Embryonic facial prominence (tissue), 1 donor: ENCODE measurements around the gene CASKIN2.

Experiments used
- DNase-seq: peaks from one replicate; pipeline ENCODE4 v3.0.0-alpha.2; 2016; ENCODE audit errors: extremely low spot score

The CASKIN2 gene, protein sequence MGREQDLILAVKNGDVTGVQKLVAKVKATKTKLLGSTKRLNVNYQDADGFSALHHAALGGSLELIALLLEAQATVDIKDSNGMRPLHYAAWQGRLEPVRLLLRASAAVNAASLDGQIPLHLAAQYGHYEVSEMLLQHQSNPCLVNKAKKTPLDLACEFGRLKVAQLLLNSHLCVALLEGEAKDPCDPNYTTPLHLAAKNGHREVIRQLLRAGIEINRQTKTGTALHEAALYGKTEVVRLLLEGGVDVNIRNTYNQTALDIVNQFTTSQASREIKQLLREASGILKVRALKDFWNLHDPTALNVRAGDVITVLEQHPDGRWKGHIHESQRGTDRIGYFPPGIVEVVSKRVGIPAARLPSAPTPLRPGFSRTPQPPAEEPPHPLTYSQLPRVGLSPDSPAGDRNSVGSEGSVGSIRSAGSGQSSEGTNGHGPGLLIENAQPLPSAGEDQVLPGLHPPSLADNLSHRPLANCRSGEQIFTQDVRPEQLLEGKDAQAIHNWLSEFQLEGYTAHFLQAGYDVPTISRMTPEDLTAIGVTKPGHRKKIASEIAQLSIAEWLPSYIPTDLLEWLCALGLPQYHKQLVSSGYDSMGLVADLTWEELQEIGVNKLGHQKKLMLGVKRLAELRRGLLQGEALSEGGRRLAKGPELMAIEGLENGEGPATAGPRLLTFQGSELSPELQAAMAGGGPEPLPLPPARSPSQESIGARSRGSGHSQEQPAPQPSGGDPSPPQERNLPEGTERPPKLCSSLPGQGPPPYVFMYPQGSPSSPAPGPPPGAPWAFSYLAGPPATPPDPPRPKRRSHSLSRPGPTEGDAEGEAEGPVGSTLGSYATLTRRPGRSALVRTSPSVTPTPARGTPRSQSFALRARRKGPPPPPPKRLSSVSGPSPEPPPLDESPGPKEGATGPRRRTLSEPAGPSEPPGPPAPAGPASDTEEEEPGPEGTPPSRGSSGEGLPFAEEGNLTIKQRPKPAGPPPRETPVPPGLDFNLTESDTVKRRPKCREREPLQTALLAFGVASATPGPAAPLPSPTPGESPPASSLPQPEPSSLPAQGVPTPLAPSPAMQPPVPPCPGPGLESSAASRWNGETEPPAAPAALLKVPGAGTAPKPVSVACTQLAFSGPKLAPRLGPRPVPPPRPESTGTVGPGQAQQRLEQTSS (N-terminal part only)

DNA sequence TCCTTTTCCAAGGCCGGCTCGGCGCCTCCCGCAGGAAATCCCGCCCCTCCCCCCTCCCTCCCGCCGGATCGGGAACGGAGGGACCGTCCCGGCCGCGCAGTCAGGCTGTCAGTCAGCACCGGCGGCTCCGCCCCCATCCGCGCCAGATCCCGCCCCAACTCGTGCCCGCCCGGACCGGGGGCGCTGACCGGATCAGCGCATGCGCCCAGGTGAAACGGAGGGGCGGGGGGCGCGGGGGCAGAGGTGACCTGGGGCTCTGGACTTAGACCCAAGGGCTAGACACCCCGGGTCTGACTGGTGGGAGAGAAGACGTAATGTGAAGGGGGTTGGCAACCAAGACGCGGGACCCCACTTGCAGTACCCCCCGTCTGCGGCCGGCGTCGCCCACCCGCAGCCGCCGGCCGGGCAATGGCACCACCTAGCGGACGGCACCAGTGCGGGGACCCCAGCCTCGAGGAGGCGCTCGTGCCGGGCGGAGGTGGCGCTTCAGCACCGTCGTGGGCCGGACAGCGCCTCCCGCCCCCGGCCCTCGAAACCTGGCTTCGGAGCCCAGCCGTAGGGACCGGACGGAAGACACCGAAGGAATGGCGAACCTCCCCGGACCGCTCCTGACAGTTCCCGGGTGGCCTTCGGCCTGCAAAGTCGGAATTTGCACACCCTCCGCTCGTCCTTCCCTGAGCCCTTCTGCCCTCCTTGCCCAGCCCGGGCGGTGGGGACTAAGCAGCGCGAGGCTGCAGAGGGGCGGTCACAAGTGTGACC, at the start of gene CASKIN2:
Gene CASKIN2, minus strand, starts transcription at position 42 of the 759 bp plus-strand sequence. CDS start 1,733 bp downstream, outside the sequence.
- DNase-seq, result peak; percentile 85

DNA sequence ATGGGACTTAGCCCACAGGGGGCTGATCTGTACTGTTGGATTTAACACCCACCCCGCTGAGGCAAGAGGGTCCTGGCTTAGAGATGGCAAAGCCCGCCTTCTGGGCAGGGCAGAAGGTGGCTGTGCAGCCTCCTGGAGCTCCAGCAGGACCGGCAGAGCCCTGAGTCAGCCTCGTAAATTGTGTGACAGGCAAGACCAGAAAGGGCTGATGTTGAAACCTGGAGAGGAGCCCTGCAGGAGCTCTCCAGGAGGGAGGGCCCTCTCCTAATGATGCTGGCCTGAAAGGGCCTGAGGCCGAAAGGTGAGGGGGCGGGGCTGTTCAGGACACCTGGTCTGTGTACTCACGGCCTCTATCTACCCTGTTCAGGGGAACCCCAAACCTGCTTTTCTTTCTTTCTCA, 49.7 kb upstream of the CASKIN2 start:
- no peak for DNase-seq

DNA sequence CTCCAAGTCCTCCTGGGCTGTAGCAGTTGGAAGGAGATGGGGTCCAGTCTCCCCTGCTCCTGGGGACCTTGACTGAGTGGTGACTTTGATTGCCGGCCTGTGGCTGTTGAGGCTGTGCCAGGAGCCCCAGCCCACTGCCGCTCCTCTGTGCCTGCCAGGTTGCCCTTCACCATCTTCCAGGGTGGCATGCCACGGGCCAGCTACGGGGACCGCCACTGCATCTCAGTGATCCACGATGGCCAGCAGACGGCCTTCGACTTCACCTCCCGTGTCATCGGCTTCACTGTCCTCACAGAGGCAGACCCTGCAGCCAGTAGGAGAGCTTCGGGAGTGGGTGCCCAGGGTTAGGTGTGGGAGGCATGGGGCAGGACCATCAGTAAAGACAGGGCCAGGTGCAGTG, 48.9 kb upstream of the CASKIN2 start:
- no peak for DNase-seq

DNA sequence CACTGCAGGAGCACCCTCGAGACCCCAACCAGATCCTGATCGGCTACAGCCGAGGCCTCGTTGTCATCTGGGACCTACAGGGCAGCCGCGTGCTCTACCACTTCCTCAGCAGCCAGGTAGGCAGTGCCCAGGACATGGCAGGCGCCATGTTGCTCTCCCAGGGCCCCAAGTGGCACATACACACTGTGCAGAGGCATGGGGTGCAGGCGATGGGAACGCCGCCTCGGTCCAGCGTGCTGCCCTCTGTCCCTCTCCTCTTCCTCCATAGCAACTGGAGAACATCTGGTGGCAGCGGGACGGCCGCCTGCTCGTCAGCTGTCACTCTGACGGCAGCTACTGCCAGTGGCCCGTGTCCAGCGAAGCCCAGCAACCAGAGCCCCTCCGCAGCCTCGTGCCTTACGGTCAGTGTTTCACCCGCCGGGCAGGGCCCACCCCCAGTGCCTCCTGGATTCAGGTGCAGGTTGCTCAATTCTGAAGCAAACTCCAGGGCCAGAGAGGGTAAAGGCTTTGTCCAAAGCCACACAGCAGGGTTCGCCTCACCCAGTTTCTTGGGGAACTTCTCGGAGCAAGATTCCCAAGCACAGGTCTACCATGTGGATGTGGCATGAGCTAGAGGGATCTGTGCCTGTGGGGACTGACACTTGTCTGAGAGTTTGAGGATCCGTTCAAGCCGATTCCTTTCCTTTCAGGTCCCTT, 47.9 kb upstream of the CASKIN2 start:
- DNase-seq, result no peak

DNA sequence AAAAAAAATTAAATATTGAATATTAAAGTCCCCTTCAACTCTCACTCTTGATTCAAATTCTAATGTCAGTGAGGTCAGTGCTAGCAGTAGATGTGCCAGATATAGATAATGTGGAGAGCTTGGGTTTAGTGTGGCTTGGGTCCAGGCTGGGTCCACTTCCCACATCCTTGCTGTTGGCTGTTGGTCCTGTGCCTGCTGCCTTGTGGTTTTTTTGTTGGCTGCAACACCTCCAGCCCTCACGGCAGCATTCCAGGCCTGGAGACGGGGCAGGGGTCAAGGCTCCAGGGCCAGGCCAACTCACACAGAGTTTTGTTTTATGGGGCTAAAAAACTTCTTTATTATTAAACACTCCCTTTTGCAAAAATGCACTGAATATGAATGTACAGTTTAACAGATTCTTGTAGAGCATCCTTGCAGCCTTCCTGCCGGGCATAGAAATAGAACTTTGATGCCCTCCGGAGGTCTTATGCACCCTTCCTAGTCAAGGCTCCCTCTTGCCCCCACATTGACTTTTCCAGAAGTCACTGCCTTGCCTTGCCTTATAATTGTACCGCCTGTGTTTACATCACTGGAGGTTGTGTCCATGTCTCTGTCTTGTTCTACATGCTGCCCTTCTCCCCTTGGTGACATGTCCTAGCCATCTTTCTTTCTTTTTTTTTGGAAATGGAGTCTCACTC, 46.7 kb upstream of the CASKIN2 start:
- no peak for DNase-seq

DNA sequence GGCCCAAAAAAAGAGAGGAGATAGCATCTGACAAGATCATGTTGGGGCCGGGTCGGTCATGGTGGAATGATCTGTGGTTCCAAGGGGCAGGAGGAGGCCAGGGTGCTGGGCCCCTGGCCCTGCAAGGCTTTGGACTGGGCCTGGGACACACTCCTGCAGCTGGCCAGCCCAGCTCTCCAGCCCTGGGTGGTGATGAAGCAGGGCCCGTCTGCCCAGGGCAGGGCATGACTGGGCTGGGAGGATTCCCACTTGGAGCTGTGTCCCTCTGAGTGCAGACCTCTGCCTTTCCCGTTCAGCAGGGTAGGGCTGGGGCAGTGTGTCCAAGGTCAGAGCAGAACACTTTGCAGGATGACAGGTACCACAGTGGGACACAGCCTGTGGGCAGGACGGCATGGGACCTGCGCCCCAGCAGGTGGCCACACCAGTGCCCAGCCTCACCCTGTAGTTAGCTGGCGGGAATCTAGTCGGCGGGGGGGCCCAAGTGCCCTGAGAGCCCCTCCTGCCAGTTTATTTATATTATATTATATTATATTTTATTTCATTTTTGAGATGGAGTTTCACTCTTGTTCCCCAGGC, 44.7 kb upstream of the CASKIN2 start:
- DNase-seq, result no peak

DNA sequence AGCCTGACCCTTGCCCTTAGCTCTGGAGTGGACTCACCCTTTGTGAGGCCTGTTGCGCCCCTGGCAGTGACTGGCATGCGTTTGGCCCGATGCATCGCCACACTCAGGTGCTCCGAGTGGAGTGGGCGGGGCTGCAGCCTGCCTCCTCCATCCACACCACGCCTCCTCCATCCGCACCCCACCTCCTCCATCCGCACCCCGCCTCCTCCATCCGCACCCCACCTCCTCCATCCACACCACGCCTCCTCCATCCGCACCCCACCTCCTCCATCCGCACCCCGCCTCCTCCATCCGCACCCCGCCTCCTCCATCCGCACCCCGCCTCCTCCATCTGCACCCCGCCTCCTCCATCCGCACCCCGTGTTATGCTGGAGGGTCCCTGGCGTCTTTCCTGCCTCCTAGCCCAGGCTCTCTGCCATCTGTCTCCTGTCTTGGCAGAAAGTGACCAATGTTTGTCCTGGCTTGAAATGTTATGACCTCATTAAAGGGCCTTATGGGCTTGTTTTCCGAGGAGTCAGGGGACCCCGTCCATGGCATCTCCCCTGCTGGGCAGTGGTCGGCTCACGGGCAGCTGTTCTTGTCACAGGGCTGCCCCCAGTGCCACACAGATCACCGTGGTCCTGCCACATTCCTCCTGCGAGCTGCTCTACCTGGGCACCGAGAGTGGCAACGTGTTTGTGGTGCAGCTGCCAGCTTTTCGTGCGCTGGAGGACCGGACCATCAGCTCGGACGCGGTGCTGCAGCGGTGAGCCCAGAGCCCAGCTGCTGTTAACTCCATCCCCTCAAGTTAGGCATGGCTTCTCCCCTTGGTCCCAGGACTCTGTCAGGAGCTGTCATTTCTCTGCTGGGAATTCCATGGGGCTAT, 43.6 kb upstream of the CASKIN2 start:
- no peak for DNase-seq

DNA sequence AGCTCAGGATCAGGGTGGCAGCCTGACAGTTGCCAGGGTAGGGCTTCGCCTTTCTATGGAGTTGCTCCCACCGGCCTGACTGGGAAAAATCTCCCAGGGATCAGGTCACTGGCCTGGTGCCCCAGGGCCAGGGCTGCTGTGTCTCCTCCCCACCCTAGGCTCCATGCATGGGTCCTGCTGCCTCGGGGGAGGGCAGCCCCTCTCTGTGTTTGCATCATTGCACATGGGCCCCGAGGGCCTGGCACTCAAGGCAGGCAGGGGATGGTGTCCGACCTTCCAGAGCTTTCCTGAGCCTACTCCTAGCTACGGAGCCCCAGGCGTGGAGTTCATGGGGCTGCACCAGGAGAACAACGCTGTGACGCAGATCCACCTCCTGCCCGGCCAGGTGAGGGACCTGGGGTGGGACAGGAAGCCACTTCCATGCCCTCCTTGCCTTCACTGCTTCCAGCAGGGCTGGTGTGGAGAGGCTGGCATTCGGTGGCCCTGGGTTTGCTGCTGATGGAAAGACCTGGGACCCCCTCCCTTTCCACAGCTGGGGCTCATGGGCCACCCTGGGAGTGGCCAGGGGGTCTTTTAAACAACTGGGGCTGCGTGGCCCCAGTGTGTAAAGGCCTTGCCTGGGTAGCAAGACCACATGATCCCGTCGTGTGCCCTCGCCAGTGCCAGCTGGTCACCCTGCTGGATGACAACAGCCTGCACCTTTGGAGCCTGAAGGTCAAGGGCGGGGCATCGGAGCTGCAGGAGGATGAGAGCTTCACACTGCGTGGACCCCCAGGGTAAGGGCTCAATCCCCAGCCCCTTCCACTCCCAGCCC, 42.7 kb upstream of the CASKIN2 start:
- no peak for DNase-seq

DNA sequence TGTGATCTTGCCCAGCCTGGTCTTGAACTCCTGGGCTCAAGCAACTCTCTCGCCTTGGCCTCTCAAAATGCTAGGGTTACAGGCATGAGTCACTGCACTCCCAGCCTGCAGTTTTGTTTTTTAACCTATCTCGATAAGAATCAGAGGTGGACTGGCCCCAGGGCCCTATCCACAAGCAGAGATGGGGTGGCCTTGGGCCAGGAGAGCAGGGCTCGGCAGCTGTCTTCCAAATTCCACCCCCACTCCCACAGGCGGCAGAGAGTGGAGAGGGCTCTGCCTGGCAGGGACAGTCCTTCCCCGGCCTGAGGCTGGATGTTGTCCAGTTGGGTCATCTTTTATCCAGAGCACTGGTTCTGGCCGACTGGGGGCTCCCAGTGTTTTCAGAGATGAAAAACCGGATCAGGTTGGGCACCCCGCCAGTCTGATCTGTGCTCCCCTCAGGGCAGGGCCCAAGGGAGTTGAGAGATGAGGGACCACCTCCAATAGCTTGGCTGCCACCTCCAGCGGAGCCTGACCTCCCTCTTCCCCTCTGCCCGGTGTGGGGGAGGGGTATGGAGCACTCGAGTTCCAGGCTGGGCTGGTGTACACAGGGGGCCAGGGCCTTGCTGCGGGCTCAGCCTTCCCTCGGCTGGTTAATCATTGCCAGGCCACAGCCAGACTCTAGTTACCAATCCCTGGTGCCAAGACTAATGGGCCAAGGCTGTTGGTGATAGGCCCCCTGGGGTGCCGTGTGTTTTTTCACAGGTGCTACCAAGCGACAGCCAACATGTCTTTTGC, 41.9 kb upstream of the CASKIN2 start:
- no peak for DNase-seq

DNA sequence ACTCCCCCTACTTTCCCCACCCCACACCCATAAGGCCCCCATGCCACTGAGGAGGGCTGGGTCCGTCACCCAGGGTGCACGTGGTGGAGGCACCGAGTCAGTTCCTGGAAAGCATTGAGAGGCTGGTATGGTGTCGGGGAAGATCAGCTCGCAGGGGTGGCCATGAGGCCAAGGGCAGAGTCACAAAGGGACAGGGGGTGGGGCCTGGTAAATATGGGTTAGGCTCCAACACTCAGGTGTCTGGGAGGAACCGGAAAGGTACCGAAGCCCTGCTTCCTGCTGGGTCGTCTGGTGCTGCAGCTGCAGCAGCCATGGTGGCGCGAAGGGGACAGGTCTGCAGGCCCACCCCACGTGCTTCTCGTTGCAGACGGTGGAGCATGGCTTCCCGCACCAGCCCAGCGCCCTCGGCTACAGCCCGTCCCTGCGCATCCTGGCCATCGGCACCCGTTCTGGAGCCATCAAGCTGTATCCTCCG, 40.4 kb upstream of the CASKIN2 start:
- no peak for DNase-seq

DNA sequence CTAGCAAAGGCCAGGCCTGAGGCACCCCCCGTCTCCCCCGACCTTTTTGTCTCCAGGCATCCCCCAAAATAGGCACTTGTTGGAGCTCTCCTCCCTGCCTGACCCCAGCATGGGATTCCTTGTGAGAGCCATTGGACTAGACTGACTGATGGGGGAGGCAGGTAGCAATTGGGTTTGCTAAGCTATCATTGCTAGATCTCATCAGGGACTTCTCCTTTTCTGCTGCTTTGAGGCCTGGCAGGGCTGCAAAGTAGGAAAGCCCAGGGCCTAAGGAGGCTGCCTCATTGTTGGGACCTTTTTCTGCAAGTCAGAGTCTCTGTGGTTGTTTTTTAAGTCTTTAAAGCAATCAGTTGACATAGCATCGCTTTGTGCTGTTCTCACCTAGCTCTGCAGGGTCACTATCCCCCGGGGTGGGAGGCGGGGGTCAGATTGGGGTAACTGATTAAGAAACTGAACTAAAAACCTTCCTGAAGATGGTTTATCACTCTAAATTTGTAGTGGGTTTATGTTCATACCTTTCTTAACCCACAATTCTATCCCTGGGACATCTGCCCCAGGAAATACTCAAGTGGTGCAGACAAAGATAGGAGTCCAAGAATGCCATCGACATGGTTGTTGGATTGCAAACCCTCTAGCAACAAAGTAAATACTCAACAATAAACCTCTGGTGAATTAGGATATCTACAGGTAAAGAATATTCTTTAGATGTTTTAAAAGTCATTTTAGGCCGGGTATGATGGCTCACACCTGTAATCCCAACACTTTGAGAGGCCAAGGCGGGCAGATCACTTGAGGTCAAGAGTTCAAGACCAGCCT, 38.2 kb upstream of the CASKIN2 start:
- no peak for DNase-seq

DNA sequence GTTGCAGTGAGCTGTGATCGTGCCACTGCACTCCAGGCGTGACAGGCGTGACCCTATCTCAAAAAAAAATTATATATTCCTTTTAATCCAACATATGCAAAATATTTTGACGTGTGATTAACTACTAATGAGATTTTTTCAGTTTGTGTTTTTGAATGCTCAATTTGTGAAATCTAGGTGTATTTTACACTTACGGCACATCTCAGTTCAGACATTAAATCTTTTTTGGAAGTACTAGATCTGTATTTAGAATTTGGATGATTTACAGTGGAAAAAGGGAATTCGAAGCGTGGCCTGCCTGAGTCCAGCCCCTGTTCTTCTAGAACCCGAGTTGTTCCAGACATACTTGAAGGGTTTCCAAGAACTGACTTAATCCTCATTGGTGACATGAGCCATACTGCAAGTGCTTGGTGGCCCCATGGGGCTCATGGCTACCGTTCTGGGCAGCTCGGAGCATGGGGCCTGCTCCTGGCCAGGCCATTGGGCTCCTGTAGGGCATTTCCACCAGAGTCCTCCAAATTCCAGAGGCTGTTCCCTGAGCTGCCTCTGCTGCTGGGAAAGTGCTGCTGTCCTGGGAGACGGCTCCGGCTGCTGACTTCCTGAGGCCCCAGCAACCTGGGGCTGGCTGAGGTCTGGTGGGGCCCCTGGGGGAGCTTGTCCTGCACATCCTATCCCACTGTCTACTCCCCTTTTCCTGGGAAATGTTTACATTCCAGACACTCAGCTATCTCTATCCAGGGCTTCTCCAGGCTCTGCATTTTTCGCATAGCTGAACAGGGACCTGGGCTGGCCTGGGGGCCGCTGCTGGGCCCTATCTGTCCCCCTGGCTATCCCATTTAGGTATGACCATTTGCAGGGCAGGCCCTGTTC, 37.3 kb upstream of the CASKIN2 start:
- DNase-seq, result no peak

DNA sequence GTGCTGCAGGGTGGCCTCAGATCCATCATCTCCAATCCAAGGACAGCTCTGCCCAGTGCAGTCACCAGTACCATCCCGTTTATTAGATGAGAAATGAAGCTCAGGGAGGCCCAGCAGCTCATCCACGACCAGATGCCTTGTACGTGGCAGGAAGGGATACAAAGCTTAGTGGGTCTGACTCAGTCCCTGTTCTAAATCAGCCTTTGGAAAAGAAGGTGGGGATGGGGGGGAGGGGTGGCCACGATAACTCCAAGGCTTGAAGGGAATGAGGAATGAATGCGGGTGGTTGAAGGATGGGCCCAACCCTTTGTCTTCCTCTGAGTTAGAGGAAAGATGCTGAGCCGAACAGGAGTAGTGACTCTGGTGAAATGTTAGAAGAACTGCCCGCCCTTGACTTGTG, 35.9 kb upstream of the CASKIN2 start:
- no peak for DNase-seq

DNA sequence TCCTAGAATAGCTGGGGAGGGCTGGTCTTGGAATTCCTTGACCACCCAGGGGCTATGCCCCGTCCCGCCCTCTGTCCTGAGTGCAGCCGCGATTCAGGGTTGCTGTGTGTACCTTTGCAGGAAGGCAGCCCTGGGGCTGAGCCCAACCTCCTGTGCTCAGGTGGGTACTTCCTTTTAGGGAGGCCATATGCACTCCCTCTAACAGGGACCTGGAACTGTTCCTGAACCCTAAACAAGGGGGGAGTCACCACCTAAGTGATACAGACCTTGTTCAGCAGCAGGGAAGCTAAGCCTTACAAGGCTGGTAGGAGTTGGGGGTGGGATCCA, 34.8 kb upstream of the CASKIN2 start:
- DNase-seq, result no peak
